H9 (cell line): ENCODE results near the gene FOXF1. TPM values are rescaled to one million over a fixed set of nuclear protein-coding genes. Genes with fewer than 3 reads are reported as not detected.

Experiments
- DNase-seq: peaks from one replicate; pipeline ENCODE4 v3.0.0-alpha.2; 2017
- H2AFZ ChIP-seq: one replicate; pipeline ENCODE4 v1.6.1; 2013; ENCODE audit warnings: mild to moderate bottlenecking, low read length, control low read depth, moderate library complexity
- H2AK5ac ChIP-seq: 2 replicates; pipeline ENCODE4 v1.6.1; 2013; ENCODE audit warnings: low read length, control low read depth, mixed read lengths; ENCODE audit not compliant: insufficient read length
- H2BK120ac ChIP-seq: one replicate; pipeline ENCODE4 v1.6.1; 2013; ENCODE audit warnings: low read depth, mild to moderate bottlenecking, low read length, control low read depth, inconsistent platforms; ENCODE audit not compliant: poor library complexity, severe bottlenecking
- H2BK12ac ChIP-seq: 2 replicates; pipeline ENCODE4 v1.6.1; 2013; ENCODE audit warnings: low read length, control low read depth, mixed read lengths, low read depth; ENCODE audit not compliant: insufficient read length
- H2BK15ac ChIP-seq: 2 replicates; pipeline ENCODE4 v1.6.1; 2013; ENCODE audit warnings: low read depth, low read length, control low read depth
- H2BK20ac ChIP-seq: one replicate; pipeline ENCODE4 v1.6.1; 2013; ENCODE audit warnings: low read depth, mild to moderate bottlenecking, low read length, control low read depth, inconsistent platforms; ENCODE audit not compliant: poor library complexity, severe bottlenecking
- H2BK5ac ChIP-seq: 2 replicates; pipeline ENCODE4 v1.6.1; 2013; ENCODE audit warnings: low read length, control low read depth, mixed read lengths; ENCODE audit not compliant: insufficient read length
- H3K14ac ChIP-seq: 2 replicates; pipeline ENCODE4 v1.6.1; 2013; ENCODE audit warnings: low read length, control low read depth; ENCODE audit not compliant: insufficient read depth
- H3K18ac ChIP-seq: 2 replicates; pipeline ENCODE4 v1.6.1; 2013; ENCODE audit warnings: low read depth, mild to moderate bottlenecking, mixed read lengths, low read length, control low read depth; ENCODE audit not compliant: insufficient read length
- H3K23ac ChIP-seq: 2 replicates; pipeline ENCODE4 v1.6.1; 2013; ENCODE audit warnings: low read length, control low read depth, mixed read lengths, low read depth; ENCODE audit not compliant: insufficient read length
- H3K23me2 ChIP-seq: 2 replicates; pipeline ENCODE4 v1.6.1; 2013; ENCODE audit warnings: low read depth, mild to moderate bottlenecking, mixed read lengths, low read length, control low read depth; ENCODE audit not compliant: insufficient read length, poor library complexity, severe bottlenecking
- H3K27ac ChIP-seq: 2 replicates; pipeline ENCODE4 v1.5.1; 2013; ENCODE audit warnings: low read length, control low read depth, mixed read lengths, low read depth; ENCODE audit not compliant: insufficient read length
- H3K27me3 ChIP-seq: 2 replicates; pipeline ENCODE4 v1.6.1; 2013; ENCODE audit warnings: low read length, control low read depth, inconsistent platforms; ENCODE audit not compliant: insufficient read depth
- H3K4ac ChIP-seq: 2 replicates; pipeline ENCODE4 v1.6.1; 2013; ENCODE audit warnings: low read depth, mild to moderate bottlenecking, control low read depth, inconsistent platforms, low read length, moderate library complexity
- H3K4me1 ChIP-seq: 2 replicates; pipeline ENCODE4 v1.6.1; 2013; ENCODE audit warnings: low read length, control low read depth, inconsistent platforms; ENCODE audit not compliant: insufficient read depth
- H3K4me2 ChIP-seq: 2 replicates; pipeline ENCODE4 v1.6.1; 2013; ENCODE audit warnings: low read length, control low read depth, mixed read lengths; ENCODE audit not compliant: insufficient read length, insufficient read depth
- H3K56ac ChIP-seq: 2 replicates; pipeline ENCODE4 v1.6.1; 2013; ENCODE audit warnings: low read depth, mild to moderate bottlenecking, mixed read lengths, low read length, control low read depth; ENCODE audit not compliant: insufficient read length
- H3K79me1 ChIP-seq: 2 replicates; pipeline ENCODE4 v1.6.1; 2013; ENCODE audit warnings: low read depth, mild to moderate bottlenecking, moderate library complexity, low read length, control low read depth, inconsistent platforms; ENCODE audit not compliant: insufficient read depth, poor library complexity, severe bottlenecking
- H3K79me2 ChIP-seq: 2 replicates; pipeline ENCODE4 v1.6.1; 2013; ENCODE audit warnings: low read length, control low read depth, inconsistent platforms; ENCODE audit not compliant: insufficient read depth
- H3K9ac ChIP-seq: 2 replicates; pipeline ENCODE4 v1.6.1; 2013; ENCODE audit warnings: low read length, control low read depth, mixed read lengths; ENCODE audit not compliant: insufficient read length; ENCODE audit errors: extremely low read depth
- H3K9me3 ChIP-seq: one replicate; pipeline ENCODE4 v1.6.1; 2013; ENCODE audit warnings: low read depth, low read length, inconsistent platforms; ENCODE audit not compliant: control insufficient read depth
- H3T11ph ChIP-seq: one replicate; pipeline ENCODE4 v1.6.1; 2013; ENCODE audit warnings: mild to moderate bottlenecking, low read length, control low read depth, inconsistent platforms
- H4K20me1 ChIP-seq: one replicate; pipeline ENCODE4 v1.6.1; 2013; ENCODE audit not compliant: control insufficient read depth, insufficient read length, insufficient read depth
- H4K5ac ChIP-seq: 2 replicates; pipeline ENCODE4 v1.6.1; 2013; ENCODE audit warnings: low read depth, mild to moderate bottlenecking, mixed read lengths, low read length, control low read depth; ENCODE audit not compliant: insufficient read length
- H4K8ac ChIP-seq: replicated peaks from 2 replicates; pipeline ENCODE4 v1.6.1; 2013; ENCODE audit warnings: low read length, control low read depth, mixed read lengths, low read depth; ENCODE audit not compliant: insufficient read length
- H4K91ac ChIP-seq: 2 replicates; pipeline ENCODE4 v1.6.1; 2013; ENCODE audit warnings: low read depth, mild to moderate bottlenecking, moderate library complexity, mixed read lengths, low read length, control low read depth; ENCODE audit not compliant: insufficient read length
- H3K27ac Mint-ChIP-seq, 3 experiments: 2 replicates in 2 of 3; 3 replicates in 1 of 3; pipeline ENCODE4 v1.8.0; 2020 to 2021; ENCODE audit warnings: mixed read lengths in 3 of 3, mild to moderate bottlenecking in 1 of 3, moderate library complexity in 1 of 3
- H3K27me3 Mint-ChIP-seq: 2 replicates; pipeline ENCODE4 v1.8.0; 2021; ENCODE audit warnings: low read depth, mild to moderate bottlenecking, moderate library complexity, mixed read lengths
- H3K36me3 Mint-ChIP-seq, 3 experiments: 2 replicates in 2 of 3; 3 replicates in 1 of 3; pipeline ENCODE4 v1.8.0; 2020 to 2021; ENCODE audit warnings: low read depth in 3 of 3, mixed read lengths in 3 of 3; ENCODE audit not compliant: insufficient read depth in 1 of 3
- H3K4me1 Mint-ChIP-seq, 2 experiments: 2 replicates each; pipeline ENCODE4 v1.8.0; 2020; ENCODE audit warnings: mixed read lengths in 2 of 2
- H3K4me3 Mint-ChIP-seq, 2 experiments: 2 replicates in 1 of 2; 3 replicates in 1 of 2; pipeline ENCODE4 v1.8.0; 2020 to 2021; ENCODE audit warnings: mild to moderate bottlenecking in 2 of 2, mixed read lengths in 2 of 2, moderate library complexity in 1 of 2
- H3K9me3 Mint-ChIP-seq, 2 experiments: 2 replicates in 1 of 2; 3 replicates in 1 of 2; pipeline ENCODE4 v1.8.0; 2020; ENCODE audit warnings: mild to moderate bottlenecking in 2 of 2, mixed read lengths in 2 of 2, moderate library complexity in 1 of 2
- CTCF ChIP-seq: fragments of 200-600 bp; sonication (generic); conservative IDR thresholded peaks from 3 replicates; pipeline ENCODE4 v1.8.0; 2021; ENCODE audit warnings: antibody characterized with exemption, mild to moderate bottlenecking
- WGBS: extraction: QIAGEN DNeasy Blood & Tissue Kit; methylation state at CpG from one replicate; pipeline ENCODE4 v1.1.7; 2013; ENCODE audit warnings: missing lambda C conversion rate, low lambda C conversion rate, mixed read lengths; ENCODE audit not compliant: insufficient read length; ENCODE audit errors: extremely low coverage; 5-methylcytosine and 5-hydroxymethylcytosine counted together
- total RNA-seq: library from RNA; stranded (reverse); gene quantifications from 2 replicates; pipeline ENCODE4 v1.2.1, GENCODE V29; 2021

The FOXF1 gene
- total RNA-seq, 1 experiment from 2014 or later = not detected

- no peak for TF ChIP-seq CTCF
- H3K23ac ChIP-seq = no peak overlapping the region
Measured at GRCh38 chr16:86494565-86495356, 15.6 kb upstream of the FOXF1 start.

More at GRCh38 chr16:86494565-86495356, 15.6 kb upstream of the FOXF1 start:
- H3K9ac ChIP-seq = no peak overlapping the region
- no peak overlapping the region for H3K18ac ChIP-seq
- Mint-ChIP-seq H3K4me3 (peak overlapping the region in 1 of 2 experiments; percentile 71; a peak in 2 of 5 replicates), H3K4me1 (peaks cover 17 to 46% of the 10 kb centered on the region in 2 experiments), H3K27me3 (peaks cover 99% of the 10 kb centered on the region), H3K27ac (no peak overlapping the region), H3K36me3 (no peaks in the 10 kb centered on the region; a peak in 1 of 7 replicates), H3K9me3 (peaks cover 0 to 5% of the 10 kb centered on the region in 2 experiments; a peak in 1 of 5 replicates)
- H2BK15ac ChIP-seq = no peak overlapping the region
- no peak overlapping the region for H3T11ph ChIP-seq
- no CpG with 5 or more reads among the region's 54 CpGs for WGBS
- no peak overlapping the region for H2BK12ac ChIP-seq
- H2BK120ac ChIP-seq = no peak overlapping the region
- H3K23me2 ChIP-seq = no peaks in the 10 kb centered on the region
- peak; percentile 39 for DNase-seq
- no peaks in the 10 kb centered on the region for H3K9me3 ChIP-seq
- H4K91ac ChIP-seq = no peak overlapping the region
- H3K4me2 ChIP-seq = peak overlapping the region; percentile 3
- H2BK5ac ChIP-seq = no peak overlapping the region
- no peaks in the 10 kb centered on the region for H3K79me1 ChIP-seq
- H4K5ac ChIP-seq = no peak overlapping the region
- H3K27ac ChIP-seq = no peak overlapping the region
- no peak overlapping the region for H4K8ac ChIP-seq
- H3K4ac ChIP-seq = no peak overlapping the region
- no peaks in the 10 kb centered on the region for H4K20me1 ChIP-seq
- no peak overlapping the region for H2AK5ac ChIP-seq
- no peak overlapping the region for H2AFZ ChIP-seq
- H3K14ac ChIP-seq = no peak overlapping the region
- peaks cover 93% of the 10 kb centered on the region for H3K27me3 ChIP-seq
- no peak overlapping the region for H3K56ac ChIP-seq
- no peak overlapping the region for H2BK20ac ChIP-seq
- H3K79me2 ChIP-seq = no peaks in the 10 kb centered on the region
- no peaks in the 10 kb centered on the region for H3K4me1 ChIP-seq
